ENCODE measurements around the gene KRTDAP.

KRTDAP gene

GRCh38 chr19:35490364-35490763, at the start of gene KRTDAP:
TSS of gene KRTDAP (minus strand) at chr19:35490464. CDS start at chr19:35490442, 22 bp downstream.
- DNase-seq = no peak

DNA sequence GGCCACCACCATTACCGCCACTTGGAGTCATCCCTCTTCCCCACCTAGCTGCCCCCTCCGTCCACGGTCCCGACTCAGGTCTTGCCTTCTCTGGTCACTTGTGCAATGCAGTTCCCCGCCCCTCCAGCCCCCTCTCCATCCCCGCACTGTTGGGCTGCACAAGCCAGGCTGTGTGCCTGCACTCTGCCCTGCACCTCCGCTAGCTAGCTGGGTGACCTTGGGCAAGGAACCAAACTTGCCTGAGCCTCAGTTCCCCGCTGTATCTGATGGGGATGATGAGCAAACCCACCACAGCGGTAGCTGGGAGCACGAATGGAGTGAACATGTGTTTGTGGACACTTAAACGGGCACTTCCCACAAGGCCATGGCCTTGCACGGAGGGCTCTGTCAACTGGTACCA, 49.6 kb upstream of the KRTDAP start:
- DNase-seq = no peak

DNA sequence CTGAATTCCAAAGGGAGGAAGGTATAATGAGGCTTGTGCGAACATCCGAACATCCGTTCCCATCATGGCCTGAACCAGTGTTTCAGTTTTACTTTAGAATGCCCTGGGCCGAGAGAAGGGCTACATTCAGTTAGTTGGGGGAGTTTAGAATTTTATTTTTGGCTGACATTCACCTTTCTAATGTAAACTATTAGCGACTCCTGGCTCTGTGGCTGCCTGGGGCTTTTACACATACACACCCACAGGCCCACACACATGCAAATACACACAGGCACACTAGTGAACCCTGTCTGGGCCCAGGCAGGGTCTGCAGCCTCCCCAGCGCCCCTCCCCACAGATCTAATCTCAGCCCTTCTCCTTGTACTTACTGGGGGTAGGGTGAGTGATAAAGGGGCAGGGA, 49.0 kb upstream of the KRTDAP start:
- no peak for DNase-seq

DNA sequence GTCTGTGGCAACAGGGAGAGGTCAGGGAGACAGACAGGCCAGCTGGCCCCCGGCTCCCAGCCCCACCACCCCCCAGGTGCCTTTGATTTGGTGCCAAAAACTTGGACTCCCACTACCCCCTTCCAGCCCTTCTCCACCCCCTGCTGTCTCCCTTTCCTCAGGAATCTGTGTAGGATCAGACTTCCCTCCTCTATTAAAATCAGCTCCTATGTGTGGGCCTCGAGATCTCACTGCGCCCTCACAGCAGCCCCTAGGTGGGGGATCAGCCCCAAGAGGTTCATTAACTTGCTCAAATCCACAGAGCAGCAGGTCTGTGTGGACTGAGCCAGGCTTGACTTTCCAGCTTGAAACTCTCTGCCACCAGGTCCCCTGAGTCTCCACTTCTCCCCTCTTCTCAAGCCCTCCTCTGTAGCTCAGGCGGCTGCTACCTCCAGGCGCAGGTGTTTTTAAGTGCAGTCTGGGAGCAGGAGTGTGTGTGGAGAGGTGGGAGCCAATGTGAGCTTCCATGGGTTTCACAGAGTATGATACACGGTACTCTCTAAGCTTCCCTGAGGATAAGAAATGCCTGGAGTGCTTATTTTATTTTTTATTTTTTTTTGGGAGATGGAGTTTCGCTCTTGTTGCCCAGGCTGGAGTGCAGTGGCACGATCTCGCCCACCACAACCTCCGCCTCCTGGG, 44.7 kb upstream of the KRTDAP start:
- DNase-seq = no peak

DNA sequence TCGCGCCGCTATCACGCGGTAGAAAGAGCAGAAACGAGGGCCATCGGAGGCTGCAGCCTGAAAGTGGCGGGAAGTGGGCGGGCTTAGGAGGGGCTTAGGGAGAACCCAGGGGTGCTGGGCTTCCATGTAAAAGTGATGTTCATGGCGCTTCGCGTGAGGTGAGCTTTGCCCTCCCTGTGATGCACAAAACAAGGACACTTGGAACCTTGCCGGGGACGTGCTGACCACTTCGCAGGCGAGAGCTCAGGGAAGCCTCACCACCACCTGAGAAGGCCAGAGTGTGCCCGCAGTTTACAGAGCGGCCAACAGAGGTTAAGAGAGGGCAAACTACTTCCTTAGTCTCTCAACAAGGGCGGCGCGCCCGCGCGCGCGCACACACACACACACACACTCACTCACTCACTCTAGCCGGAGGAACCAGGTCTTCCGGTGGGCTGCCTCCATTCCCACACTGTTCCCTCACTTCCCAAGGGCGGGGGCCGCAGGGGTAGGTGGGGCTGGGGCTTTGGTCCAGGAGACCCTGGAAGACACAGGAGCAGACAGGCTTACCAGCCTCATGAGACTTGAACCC, 43.6 kb upstream of the KRTDAP start:
- no peak for DNase-seq

DNA sequence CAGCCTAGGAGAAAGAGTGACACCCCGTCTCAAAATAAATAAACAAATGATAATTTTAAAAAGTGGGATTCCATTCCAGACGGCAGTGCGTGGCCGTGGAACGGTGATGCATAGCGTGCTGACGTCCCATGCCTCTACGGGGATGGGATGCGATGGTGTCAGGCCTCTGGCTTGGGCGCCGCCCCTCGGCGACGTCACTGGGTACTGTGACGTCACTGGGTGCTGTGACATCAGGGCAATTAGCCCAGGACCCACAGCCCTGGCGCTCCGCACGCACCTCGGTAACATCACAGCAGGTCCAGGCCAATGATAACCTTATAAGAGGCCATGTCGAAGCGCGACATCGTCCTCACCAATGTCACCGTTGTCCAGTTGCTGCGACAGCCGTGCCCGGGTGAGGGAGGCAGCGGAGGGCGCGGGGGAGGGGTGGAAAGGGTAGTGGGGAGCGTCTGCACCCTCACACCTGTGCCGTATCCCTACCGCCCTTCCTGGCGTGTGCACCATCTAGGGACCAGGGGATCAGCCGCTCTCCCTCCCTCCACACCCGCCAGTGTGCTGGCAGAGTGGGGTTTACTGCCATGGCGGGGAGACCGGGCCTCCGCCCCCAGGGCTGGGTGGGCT, 43.0 kb upstream of the KRTDAP start, which contains the start of gene GAPDHS:
GAPDHS (plus strand) TSS at position 256 of the 621 bp plus-strand sequence; CDS start at position 328, 72 bp downstream.
- no peak for DNase-seq

DNA sequence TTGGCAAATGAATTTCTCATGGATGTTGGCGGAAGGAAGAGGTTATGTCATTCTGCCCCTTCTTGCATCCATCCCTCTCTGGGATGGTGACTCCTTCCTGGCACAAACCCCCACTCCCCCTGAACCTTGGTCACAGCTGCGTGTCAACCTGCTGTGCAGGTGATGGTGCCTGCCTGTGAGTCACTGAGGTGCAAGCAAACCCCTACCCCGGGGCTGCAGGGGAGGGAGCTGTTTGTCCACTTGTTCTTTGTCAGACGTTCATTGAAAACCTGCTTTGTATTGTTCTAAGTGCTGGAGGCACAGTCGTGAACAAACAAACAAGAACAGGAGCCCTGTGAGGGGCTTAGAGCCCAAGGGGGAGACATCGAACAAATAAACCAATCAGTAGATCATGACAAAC, 41.0 kb upstream of the KRTDAP start:
- DNase-seq = no peak

- DNase-seq = no peak
These were observed 39.3 kb upstream of the KRTDAP start for GRCh38 chr19:35529241-35530218.

DNA sequence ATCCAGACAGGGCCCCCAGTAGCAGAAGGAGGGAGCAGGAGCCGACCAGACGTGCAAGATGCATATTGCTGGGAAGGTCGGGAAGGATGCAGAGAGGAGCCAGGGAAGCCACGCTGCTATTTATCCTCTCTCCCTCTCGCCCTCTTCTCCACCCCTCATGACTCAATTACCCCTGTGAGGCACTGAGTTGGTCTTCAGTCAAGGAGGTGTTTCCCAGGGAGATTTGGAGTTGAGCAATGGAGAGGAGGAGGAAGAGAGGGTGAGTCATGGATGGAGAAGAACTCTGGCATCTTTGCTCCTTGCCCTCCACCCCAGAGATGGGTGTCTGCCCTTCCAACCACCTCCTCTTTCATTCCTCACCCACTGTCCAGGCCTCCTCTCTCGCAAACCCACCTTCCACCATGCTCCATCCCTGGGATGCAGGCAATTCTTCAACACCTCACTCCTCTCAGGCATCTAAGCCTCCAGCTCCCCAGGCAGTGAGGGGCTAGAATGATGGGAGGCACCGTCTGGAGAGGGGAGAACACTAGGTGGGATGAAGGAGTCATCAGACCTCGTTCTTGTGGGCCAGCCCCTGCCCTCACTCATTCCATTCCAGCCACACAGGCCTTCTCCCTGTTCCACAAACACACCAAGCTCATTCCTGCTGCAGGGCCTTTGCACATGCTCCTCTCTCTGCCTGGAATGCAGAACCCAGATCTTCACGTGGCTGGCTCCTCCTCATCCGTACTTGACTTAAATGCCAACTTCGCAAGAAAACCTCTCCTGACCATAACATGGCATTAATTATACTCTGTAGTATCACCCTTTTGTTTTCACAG, 38.2 kb upstream of the KRTDAP start, which contains the start of gene SBSN:
SBSN (minus strand) TSS at position 94 of the 821 bp plus-strand sequence; CDS start at position 64, 30 bp downstream.
- peak; percentile 80 for DNase-seq

DNA sequence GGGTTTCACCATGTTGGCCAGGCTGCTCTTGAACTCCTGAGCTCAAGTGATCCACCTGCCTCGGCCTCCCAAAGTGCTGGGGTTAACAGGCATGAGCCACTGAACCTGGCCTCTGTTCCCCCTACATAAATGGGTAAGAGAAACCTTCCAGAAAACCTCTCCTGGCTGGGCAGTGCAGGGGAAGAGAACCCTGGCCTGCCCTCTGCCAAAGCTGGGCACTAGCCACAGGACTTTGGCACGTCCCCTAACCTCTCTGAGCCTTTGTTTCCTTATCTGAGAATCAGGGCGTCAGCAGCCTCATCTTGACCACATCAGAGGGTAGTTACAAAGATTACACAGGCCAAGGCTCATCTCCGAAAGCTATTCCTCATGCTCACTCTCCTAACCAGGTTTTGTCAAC, 35.6 kb upstream of the KRTDAP start:
- DNase-seq = no peak

DNA sequence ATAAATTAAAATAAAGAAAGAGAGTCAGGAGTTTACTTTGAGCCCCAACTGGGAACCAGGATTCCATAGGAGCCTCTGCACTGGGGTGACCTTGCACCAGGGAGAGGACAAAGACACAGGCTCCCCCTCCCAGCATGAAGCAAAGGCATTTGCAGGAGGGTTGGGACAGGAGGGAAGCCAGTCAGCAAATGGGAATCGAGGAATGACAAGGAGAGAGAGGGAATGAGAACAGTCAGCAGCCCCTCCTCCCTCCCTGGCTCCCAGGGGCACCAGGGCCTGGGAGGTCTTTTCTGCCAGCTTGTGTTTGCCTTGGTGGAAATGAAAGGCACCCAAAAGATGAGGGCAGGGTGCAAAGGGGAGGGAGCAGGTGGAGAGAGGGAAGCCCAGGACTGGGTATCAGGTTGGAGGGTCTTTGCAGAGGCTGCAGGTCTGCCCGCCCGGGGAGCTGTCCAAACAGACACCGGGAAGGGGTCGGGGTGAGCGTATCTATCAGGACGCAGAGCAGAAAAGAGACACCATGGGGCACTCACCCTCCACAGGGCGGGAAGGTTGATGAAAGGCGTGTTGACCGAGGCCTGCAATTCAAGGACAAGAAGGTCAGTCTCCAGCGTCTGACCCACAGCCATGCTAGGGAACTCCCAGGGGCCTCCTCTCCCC, 34.0 kb upstream of the KRTDAP start:
- DNase-seq = no peak

- DNase-seq = no peak
These were observed 32.6 kb upstream of the KRTDAP start for GRCh38 chr19:35522745-35523327.

GRCh38 chr19:35521124-35521743, 31.0 kb upstream of the KRTDAP start:
- DNase-seq = peak; percentile 22

GRCh38 chr19:35519291-35519690, 29.0 kb upstream of the KRTDAP start:
- peak; percentile 38 for DNase-seq

DNA sequence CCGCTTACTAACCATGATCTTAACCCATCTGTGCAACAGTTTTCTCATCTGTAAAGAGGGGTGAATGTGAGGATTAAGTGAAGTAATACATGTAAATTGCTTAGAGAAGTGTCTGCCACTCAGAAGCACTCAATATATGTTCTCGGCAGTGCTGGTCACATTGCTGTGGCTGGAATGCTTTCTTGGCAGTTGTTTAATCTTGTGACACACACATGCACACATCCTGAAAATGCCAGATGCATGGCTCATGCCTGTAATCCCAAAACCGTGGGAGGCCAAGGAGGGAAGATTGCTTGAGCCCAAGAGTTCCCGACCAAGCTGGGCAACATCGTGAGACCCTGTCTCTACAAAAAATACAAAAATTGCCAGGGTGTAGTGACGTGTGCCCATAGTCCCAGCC, 28.0 kb upstream of the KRTDAP start:
- peak; percentile 98 for DNase-seq

DNA sequence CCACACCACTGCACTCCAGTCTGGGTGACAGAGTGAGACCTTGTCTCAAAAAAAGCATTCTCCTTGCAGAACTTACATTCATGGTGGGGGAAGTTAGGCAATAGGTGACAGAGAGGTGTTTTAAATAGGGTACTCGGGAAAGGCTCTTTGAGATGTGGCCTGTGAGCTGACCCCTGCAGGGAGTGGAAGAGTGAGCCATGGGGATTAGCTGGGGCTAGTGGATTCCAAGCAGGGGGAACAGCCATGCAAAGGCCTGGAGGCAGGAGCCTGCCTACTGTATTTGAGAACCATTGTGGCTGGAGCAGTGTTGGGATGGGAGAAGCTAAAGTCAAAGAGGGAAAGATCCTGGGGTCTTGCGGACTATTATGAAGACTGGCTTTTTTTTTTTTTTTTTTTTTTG, 27.1 kb upstream of the KRTDAP start:
- DNase-seq = no peak

DNA sequence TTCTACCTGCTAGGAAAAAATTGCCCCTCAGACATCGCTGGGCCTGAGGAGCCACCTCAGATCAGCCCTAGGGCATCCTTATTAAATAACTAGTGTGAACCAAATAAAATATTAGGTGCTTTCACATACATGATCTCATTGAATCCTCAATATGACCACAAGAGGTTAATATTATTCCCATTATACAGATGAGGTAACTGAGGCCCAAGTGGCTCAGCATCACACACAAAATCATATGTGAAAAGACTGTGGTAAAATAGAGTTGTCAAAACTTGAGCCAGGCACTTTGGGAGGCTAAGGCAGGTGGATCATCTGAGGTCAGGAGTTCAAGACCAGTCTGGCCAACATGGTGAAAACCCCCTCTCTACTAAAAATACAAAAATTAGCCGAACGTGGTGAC, 26.0 kb upstream of the KRTDAP start:
- DNase-seq = no peak

DNA sequence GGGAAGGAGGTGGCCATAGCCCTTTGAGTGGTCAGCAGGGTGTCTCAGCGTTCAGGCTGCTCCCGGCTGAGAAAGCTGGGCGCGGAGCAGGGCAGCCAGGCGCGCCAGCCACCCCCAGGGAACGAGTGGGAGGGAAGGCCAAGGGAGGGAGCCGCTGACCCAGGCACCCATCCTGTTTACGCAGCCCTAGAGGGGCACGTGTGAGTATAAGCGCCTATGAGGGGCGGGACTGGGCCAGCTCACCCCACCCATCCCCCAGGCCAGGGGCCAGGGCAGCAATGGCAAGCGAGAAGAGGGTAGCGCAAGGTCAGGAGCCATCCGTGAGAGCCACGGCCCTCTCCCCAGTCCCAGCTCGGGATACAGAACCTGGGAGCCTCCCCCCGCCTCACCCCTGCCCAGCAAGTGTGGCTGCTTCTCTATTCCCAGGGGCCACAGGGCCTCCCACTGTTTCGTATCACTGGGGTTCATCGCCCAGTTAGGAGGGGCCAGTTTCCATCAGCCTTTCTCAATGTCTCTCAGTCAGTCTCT, 24.1 kb upstream of the KRTDAP start:
- peak; percentile 36 for DNase-seq

DNA sequence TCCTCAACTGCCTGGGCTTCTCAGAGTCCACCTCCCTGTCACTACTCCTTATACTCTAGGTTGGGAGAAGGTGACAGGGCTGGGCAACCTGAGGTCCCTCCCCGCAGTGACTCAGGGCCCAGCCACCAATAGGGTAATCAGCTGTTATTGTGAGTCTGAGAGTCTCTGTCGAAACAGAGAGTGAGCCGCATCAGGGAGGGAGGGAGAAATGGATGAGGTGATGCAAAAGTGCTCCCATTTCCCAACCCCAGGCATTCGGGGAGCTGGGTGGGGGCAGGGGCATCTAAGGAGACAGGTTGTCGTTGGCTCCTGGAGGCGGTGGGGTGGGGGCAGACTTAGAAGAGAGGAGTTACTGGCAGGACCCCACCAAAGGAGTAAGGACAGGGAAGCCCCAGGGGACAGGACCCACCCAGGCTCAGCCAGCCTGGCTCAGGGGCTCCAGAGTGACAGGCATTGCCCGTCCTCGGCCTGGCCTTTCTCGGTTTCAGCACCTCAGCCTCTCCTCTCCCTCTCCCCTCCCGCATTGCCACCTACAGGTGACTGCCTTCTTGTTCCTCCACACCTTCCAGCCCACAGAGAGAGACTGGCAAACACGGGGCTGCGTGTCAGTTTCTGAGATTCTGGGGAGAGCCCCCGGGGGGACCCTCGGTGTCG, 23.5 kb upstream of the KRTDAP start, which contains the start of gene DMKN:
DMKN (minus strand) TSS at position 22 of the 654 bp plus-strand sequence. CDS start 174 bp downstream, outside the sequence.
- DNase-seq = peak; percentile 59
